CD14-positive monocyte (primary cell): ENCODE results near the gene CUX1. TPM values are rescaled to one million over a fixed set of nuclear protein-coding genes. Genes with fewer than 3 reads are reported as not detected.

Experiments
- DNase-seq, 3 donors: peaks; one replicate each; pipeline ENCODE4 v3.0.0-alpha.2; 2011 to 2022
- H2AFZ ChIP-seq: 2 replicates; pipeline ENCODE4 v1.6.0; 2012; ENCODE audit warnings: mild to moderate bottlenecking, low read depth, low read length, inconsistent platforms; ENCODE audit not compliant: insufficient read depth, poor library complexity, severe bottlenecking
- H3K27ac ChIP-seq, 2 donors: 1 replicate in 1 of 2; 2 replicates in 1 of 2; pipeline ENCODE4 v1.5.1; 2012 to 2013; ENCODE audit warnings: low read length in 2 of 2, control low read depth in 1 of 2, inconsistent platforms in 1 of 2, low read depth in 1 of 2, mild to moderate bottlenecking in 1 of 2
- H3K27me3 ChIP-seq, 2 donors: one replicate each; pipeline versions ENCODE4 v1.6.0 to v1.6.1; 2011 to 2013; ENCODE audit warnings: low read length in 2 of 2; ENCODE audit not compliant: control insufficient read depth in 2 of 2, insufficient read depth in 2 of 2
- H3K36me3 ChIP-seq, 2 donors: replicated peaks in 1 of 2; 1 replicate in 1 of 2; 2 replicates in 1 of 2; pipeline versions ENCODE4 v1.5.1 to v1.6.1; 2012 to 2013; ENCODE audit warnings: low read length in 2 of 2, control low read depth in 1 of 2, inconsistent platforms in 1 of 2, mild to moderate bottlenecking in 1 of 2; ENCODE audit not compliant: insufficient read depth in 2 of 2, control insufficient read depth in 1 of 2
- H3K4me1 ChIP-seq, 2 donors: 1 replicate in 1 of 2; 2 replicates in 1 of 2; pipeline versions ENCODE4 v1.5.1 to v1.6.1; 2012 to 2013; ENCODE audit warnings: low read length in 2 of 2, control low read depth in 1 of 2, inconsistent platforms in 1 of 2, mild to moderate bottlenecking in 1 of 2, moderate library complexity in 1 of 2; ENCODE audit not compliant: insufficient read depth in 2 of 2, control insufficient read depth in 1 of 2
- H3K4me2 ChIP-seq: replicated peaks from 2 replicates; pipeline ENCODE3; 2012; ENCODE audit warnings: low read length, moderate library complexity, mild to moderate bottlenecking; ENCODE audit not compliant: poor library complexity, severe bottlenecking; ENCODE audit errors: extremely low read depth
- H3K4me3 ChIP-seq, 3 experiments: fragments of 200-600 bp in 1 of 3; sonication (generic) in 1 of 3; replicated peaks in 1 of 3; 1 replicate in 2 of 3; 2 replicates in 1 of 3; pipeline ENCODE4 v1.5.1; 2011 to 2013; ENCODE audit warnings: low read length in 3 of 3, mild to moderate bottlenecking in 3 of 3, control low read depth in 2 of 3, low read depth in 2 of 3, inconsistent platforms in 1 of 3, moderate library complexity in 1 of 3
- H3K79me2 ChIP-seq: 2 replicates; pipeline ENCODE4 v1.6.0; 2012; ENCODE audit warnings: mild to moderate bottlenecking, control low read depth, inconsistent platforms, low read length, moderate library complexity; ENCODE audit not compliant: insufficient read depth
- H3K9ac ChIP-seq: 2 replicates; pipeline ENCODE4 v1.6.0; 2017; ENCODE audit warnings: low read length, mild to moderate bottlenecking; ENCODE audit not compliant: insufficient read depth, poor library complexity, severe bottlenecking
- H3K9me3 ChIP-seq, 2 donors: replicated peaks in 1 of 2; 1 replicate in 1 of 2; 2 replicates in 1 of 2; pipeline versions ENCODE4 v1.5.1 to v1.6.1; 2012 to 2013; ENCODE audit warnings: low read length in 2 of 2, control low read depth in 1 of 2; ENCODE audit not compliant: control insufficient read depth in 1 of 2, insufficient read depth in 1 of 2
- H4K20me1 ChIP-seq: 2 replicates; pipeline ENCODE4 v1.6.0; 2012; ENCODE audit warnings: mild to moderate bottlenecking, low read length, control low read depth, moderate library complexity; ENCODE audit not compliant: insufficient read depth
- H3K27ac Mint-ChIP-seq, 7 donors: one replicate each; pipeline ENCODE4 v1.8.0; 2020; ENCODE audit warnings: mild to moderate bottlenecking in 7 of 7, mixed read lengths in 7 of 7, moderate library complexity in 6 of 7, inconsistent platforms in 2 of 7
- H3K27me3 Mint-ChIP-seq, 3 donors: one replicate each; pipeline ENCODE4 v1.8.0; 2021 to 2022; ENCODE audit warnings: low read depth in 3 of 3, mild to moderate bottlenecking in 3 of 3, mixed read lengths in 3 of 3, moderate library complexity in 3 of 3, inconsistent platforms in 1 of 3
- H3K36me3 Mint-ChIP-seq, 2 donors: one replicate each; pipeline ENCODE4 v1.8.0; 2020; ENCODE audit warnings: mixed read lengths in 2 of 2, inconsistent platforms in 1 of 2, mild to moderate bottlenecking in 1 of 2
- H3K4me1 Mint-ChIP-seq: one replicate; pipeline ENCODE4 v1.8.0; 2020; ENCODE audit warnings: mild to moderate bottlenecking, mixed read lengths
- H3K4me3 Mint-ChIP-seq, 2 donors: one replicate each; pipeline ENCODE4 v1.8.0; 2020; ENCODE audit warnings: mild to moderate bottlenecking in 2 of 2, mixed read lengths in 2 of 2, moderate library complexity in 1 of 2
- H3K9me3 Mint-ChIP-seq, 7 donors: one replicate each; pipeline ENCODE4 v1.8.0; 2020 to 2022; ENCODE audit warnings: mixed read lengths in 7 of 7, mild to moderate bottlenecking in 6 of 7, moderate library complexity in 6 of 7, inconsistent platforms in 2 of 7
- WGBS: methylation state at CpG from one replicate; pipeline ENCODE4 v1.1.5; 2013; ENCODE audit warnings: missing lambda C conversion rate; ENCODE audit not compliant: insufficient coverage; 5-methylcytosine and 5-hydroxymethylcytosine counted together
- intact Hi-C, 2 donors: fragments of 100-400 bp; cut with micrococcal nuclease; formaldehyde crosslinking; loops; one replicate each; pipeline versions ENCODE4 v1.15.0 to v1.15.1; 2023
- polyA plus RNA-seq, 3 donors: library from polyadenylated mRNA; depleted of rRNA in 1 of 3; unstranded in 2 of 3; stranded (reverse) in 1 of 3; fragments of 300-500 nt in 2 of 3; fragments of >200 nt in 1 of 3; fragmentation: Illumina TruSeq in 2 of 3; gene quantifications; 1 replicate in 2 of 3; 2 replicates in 1 of 3; pipeline ENCODE4 v1.2.3, GENCODE V29; 2012 to 2021
- TF ChIP-seq, protein P1 (sequence below): fragments of 200-600 bp; IDR thresholded peaks from one replicate; pipeline ENCODE4 v1.8.0; 2022; ENCODE audit warnings: antibody characterized with exemption, mild to moderate bottlenecking

Gene CUX1
- polyA plus RNA-seq, 3 donors, result 17.6 to 38.0 (median 28.0) TPM

DNA sequence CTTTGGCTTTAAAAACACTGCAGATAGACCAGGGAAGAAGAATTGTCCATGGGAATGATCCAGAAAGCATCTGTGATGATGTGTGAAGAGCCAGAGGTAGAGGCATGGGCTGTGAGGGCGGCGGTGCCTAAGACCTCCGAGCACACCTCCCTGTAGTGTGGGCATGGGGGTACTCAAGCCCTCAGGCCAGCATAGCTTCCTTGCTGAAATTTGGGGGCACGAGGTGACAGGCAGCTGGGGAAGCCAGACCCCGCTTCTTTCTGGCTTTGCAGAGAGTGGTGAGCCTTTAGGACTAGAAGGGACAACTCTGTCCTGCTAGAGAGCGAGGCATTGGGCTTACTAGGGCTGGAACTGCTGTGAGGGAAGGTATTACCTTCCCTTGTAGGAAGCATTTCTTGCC, 281.6 kb downstream of the CUX1 start:
- Histone ChIP-seq H3K9me3 (no peaks in the 10 kb centered on the region), H2AFZ (no peak overlapping the region), H3K4me1 (no peaks in the 10 kb centered on the region), H3K36me3 (peaks cover 58 to 91% of the 10 kb centered on the region in 2 donors), H3K27ac (no peak overlapping the region), H3K79me2 (peaks cover 6% of the 10 kb centered on the region), H3K4me2 (no peak overlapping the region), H4K20me1 (peaks cover 43% of the 10 kb centered on the region), H3K9ac (no peak overlapping the region), H3K4me3 (no peak overlapping the region), H3K27me3 (no peaks in the 10 kb centered on the region)
- intact Hi-C loops, result no loop called here
- Mint-ChIP-seq H3K9me3 (no peaks in the 10 kb centered on the region), H3K4me1 (no peaks in the 10 kb centered on the region), H3K27ac (peak overlapping the region in 1 of 7 donors; percentile 1), H3K4me3 (no peak overlapping the region), H3K36me3 (peaks cover 59 to 94% of the 10 kb centered on the region in 2 donors), H3K27me3 (no peaks in the 10 kb centered on the region)
- TF ChIP-seq, protein P1, sequence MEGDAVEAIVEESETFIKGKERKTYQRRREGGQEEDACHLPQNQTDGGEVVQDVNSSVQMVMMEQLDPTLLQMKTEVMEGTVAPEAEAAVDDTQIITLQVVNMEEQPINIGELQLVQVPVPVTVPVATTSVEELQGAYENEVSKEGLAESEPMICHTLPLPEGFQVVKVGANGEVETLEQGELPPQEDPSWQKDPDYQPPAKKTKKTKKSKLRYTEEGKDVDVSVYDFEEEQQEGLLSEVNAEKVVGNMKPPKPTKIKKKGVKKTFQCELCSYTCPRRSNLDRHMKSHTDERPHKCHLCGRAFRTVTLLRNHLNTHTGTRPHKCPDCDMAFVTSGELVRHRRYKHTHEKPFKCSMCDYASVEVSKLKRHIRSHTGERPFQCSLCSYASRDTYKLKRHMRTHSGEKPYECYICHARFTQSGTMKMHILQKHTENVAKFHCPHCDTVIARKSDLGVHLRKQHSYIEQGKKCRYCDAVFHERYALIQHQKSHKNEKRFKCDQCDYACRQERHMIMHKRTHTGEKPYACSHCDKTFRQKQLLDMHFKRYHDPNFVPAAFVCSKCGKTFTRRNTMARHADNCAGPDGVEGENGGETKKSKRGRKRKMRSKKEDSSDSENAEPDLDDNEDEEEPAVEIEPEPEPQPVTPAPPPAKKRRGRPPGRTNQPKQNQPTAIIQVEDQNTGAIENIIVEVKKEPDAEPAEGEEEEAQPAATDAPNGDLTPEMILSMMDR, result no peak
- no peak for DNase-seq
- 95% methylated on average over 5 of the region's 6 CpGs for WGBS

- H3K4me3 Mint-ChIP-seq, result no peak overlapping the region
- H4K20me1 ChIP-seq, result peaks cover 38% of the 10 kb centered on the region
- intact Hi-C loops, result no loop called here
These were observed 282.0 kb downstream of the CUX1 start for GRCh38 chr7:102099474-102099873.

More at GRCh38 chr7:102099474-102099873, 282.0 kb downstream of the CUX1 start:
- no CpG with 5 or more reads among the region's 3 CpGs for WGBS
- no peaks in the 10 kb centered on the region for H3K9me3 Mint-ChIP-seq
- H3K27ac Mint-ChIP-seq, result peak overlapping the region in 2 of 7 donors; percentile 13 to 40
- TF ChIP-seq, protein P1, result no peak
- H3K9ac ChIP-seq, result no peak overlapping the region
- no peaks in the 10 kb centered on the region for H3K4me1 ChIP-seq
- no peaks in the 10 kb centered on the region for H3K4me1 Mint-ChIP-seq
- peaks cover 62 to 91% of the 10 kb centered on the region in 2 donors for H3K36me3 ChIP-seq
- H3K36me3 Mint-ChIP-seq, result peaks cover 64 to 99% of the 10 kb centered on the region in 2 donors
- H2AFZ ChIP-seq, result no peak overlapping the region
- H3K4me2 ChIP-seq, result no peak overlapping the region
- H3K27me3 Mint-ChIP-seq, result no peaks in the 10 kb centered on the region
- H3K27me3 ChIP-seq, result no peaks in the 10 kb centered on the region
- H3K79me2 ChIP-seq, result peaks cover 6% of the 10 kb centered on the region
- no peaks in the 10 kb centered on the region for H3K9me3 ChIP-seq
- H3K4me3 ChIP-seq, result no peak overlapping the region
- peak overlapping the region in 1 of 2 donors; percentile 20 for H3K27ac ChIP-seq
- DNase-seq, result no peak
